ENCODE measurements around the gene TREH.

The TREH gene

DNA sequence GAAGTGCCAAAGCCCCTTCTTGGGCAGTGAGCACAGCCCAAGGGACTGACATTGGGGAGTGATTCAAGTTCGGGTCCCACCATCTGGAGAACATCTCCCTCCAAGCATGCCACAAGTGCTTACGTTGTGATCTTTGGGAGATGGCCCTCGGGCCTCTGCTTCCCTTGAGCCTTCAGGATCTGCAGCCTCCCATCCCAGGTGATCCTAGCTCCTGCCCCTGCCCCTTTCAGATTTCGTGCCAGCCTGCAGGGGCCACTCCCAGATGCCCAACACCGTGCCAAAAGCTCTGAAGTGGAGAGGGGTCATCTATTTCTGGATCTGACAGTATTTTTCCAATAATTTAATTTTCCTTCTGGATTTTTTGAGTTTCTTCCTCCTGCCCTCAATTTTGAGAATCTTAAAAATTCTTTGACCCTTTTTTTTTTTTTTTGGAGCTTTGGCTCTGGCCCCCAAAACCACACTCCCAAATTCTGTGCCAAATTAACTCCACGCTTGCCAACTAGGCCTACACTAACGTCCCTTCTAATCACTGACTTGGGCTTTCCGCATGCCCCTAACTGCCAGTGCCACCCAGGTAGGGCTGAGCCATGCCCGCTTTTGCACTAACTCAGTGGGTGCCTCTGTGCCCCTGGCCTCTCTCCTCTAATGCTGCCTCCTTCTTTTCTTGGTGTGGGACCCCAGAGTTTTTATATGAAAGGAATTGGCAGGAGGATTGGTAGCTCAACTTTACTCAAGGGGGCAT lies 46.7 kb downstream of the TREH start:
- in situ Hi-C loops (cut with HindIII; ENCODE audit: low sequenced_read_pairs), result no loop called here

DNA sequence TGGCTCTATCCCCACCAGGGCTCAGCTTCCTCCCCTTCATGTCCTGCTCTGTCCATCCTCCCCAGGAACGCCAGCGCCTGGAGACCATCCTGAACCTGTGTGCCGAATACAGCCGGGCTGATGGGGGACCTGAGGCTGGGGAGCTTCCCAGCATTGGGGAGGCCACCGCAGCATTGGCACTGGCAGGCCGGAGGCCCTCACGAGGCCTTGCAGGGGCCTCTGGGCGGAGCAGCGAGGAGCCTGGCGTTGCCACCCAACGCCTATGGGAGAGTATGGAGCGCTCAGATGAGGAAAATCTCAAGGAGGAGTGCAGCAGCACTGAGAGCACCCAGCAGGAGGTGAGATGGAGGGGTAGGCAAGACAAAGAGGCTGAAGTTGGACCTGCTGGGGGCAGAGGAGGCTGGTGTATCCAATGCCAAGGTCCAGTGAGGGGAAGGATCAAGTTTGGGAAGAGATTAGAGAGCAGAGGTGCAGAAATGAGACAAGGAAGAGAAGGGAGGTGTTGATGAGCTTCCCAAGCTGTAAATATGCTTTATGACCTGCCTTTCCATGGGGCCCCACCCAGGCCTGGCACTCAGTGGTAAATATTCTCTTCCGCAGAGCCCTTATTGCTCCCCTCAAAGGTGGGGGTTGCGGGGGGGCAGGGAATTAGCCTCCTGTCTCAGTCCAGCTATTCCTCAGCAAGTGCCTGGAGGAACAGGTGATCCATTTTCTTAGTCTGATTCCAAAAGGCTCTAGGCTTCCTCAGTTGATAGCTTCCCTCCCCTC lies 48.1 kb downstream of the TREH start:
- in situ Hi-C loops (cut with HindIII; ENCODE audit: low sequenced_read_pairs), result no loop called here

DNA sequence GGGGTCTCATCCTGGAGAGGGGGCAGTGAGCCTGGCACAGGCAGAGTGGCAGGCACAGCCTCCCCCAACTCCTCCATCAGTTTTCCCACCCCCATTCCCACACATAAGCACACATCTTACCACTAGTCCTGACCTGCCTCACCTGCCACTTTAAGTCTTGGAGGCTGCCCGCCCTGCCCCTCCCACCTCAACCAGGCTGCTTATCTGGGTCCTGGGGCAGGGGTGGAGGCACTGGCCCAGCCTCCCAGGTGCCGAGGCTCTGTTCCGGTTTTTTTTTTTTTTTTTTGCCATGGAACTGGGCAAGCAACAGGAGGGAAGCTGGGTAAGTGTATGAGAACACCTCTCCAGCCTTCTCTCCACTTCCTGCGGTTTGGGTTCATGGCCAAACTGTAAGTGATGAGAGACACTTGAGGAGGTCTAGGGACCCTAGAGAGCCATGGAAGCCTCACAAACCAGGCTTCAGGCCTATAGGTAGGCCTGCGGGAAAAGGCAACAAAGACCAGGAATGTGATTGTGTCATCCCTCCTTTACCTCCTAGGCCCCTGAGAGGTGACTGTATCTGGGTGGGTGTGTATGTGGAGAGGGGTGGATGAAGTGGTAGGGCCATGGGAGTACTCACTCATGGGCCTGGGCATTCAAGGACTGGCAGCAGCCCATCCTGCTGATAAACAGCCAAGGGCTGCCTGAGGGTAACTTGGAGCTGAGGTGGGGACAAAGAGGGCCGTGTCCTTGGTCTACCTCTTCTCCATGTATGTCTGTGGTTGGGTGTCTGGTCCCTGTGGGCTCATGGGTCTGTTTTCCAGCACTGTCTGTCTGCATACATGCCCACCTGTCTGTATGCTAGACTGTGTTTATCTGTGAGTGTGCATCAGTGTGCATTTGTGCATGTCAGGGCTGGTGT lies 49.4 kb downstream of the TREH start:
- in situ Hi-C loops (cut with HindIII; ENCODE audit: low sequenced_read_pairs), result no loop called here

DNA sequence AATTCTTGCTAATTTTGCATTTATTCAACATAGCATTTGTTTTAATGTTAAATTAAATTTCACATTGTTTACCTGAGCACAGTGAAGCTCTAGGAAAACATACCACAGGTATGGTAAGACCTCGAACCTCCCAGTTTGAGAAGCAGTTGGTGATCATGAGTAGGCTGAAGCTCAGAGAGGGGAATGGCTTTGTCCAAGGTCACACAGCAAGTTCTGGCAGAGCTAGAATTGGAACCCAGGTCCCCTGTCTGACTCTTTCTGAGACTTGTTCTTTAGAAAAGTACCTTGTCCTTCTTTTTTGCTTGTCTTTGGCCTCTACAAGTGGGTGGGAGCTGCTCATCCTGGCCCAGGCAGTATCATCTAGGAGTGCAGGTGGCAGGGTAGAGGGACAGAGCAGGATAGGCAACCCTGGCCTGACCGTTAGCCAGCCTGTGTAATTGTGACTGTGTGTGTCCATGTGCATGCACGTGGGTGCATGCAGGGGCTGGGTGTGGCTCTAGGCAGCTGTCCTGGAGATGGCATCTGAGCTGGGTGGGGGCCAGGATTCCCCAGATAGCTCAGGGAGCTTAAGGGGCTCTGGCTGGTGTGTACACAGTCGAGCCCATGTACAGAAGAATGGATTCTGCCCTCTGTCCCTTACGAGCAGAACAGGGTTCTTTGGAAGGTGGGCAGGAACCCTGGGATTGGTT lies 50.4 kb downstream of the TREH start:
- in situ Hi-C loops (cut with HindIII; ENCODE audit: low sequenced_read_pairs), result no loop called here

DNA sequence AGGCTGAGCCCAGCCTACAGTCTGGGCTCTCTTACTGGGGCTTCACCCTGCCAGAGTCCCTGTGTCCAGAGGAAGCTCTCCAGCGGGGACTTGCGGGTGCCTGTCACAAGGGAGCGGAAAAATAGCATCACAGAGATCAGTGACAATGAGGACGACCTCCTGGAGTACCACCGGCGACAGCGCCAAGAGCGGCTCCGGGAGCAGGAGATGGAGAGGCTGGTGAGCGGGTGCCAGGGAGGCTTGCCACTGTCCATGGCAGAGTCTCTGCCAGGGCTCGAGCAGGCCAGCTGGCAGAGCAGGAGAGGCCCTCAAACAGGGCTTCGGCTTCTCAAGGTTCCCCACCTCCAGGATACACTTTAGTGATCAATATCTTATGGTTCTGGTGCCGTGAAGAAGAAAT lies 51.0 kb downstream of the TREH start:
- in situ Hi-C loops (cut with HindIII; ENCODE audit: low sequenced_read_pairs), result no loop called here

DNA sequence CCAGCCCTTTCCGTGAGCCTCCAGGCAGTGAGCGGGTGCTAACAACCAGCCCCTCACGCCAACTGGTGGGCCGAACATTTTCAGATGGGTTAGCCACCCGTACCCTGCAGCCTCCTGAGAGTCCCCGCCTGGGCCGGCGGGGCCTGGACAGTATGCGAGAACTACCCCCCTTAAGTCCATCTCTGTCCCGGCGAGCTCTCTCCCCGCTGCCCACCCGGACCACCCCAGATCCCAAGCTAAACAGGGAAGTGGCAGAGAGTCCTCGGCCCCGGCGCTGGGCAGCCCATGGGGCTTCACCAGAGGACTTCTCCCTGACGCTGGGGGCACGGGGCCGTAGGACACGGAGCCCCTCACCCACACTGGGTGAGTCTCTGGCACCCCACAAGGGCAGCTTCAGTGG lies 51.4 kb downstream of the TREH start:
- in situ Hi-C loops (cut with HindIII; ENCODE audit: low sequenced_read_pairs), result no loop called here

DNA sequence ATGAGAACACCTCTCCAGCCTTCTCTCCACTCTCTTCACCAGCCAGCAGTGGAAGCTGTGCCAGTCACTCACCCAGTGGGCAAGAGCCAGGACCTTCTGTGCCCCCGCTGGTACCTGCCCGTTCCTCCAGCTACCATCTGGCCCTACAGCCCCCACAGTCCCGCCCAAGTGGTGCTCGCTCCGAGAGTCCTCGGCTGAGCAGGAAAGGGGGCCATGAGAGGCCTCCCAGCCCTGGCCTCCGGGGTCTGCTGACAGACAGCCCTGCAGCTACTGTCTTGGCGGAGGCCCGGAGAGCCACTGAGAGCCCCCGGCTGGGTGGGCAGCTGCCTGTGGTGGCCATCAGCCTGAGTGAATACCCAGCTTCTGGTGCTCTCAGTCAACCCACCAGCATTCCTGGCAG lies 51.9 kb downstream of the TREH start:
- in situ Hi-C loops (cut with HindIII; ENCODE audit: low sequenced_read_pairs), result no loop called here

DNA sequence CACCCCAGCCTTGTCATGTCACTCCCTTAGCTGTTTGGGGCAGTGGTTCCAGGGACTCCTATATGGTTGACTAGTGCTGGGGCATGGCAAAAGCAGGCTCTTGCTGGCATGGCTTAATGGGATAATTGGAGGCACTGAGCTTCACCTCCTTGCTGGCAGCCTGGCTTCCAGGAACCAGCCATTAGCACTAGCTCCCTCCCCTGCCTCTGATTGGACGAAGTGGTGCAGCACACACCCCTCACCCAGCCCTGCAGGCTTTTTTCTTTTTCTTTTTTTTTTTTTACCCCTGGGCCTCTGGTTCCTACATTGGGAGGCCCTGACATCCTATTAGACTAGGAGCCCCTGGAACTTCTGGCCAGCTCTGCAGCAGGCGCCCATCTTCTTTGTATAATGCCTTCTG lies 53.5 kb downstream of the TREH start:
- in situ Hi-C loops (cut with HindIII; ENCODE audit: low sequenced_read_pairs), result no loop called here

DNA sequence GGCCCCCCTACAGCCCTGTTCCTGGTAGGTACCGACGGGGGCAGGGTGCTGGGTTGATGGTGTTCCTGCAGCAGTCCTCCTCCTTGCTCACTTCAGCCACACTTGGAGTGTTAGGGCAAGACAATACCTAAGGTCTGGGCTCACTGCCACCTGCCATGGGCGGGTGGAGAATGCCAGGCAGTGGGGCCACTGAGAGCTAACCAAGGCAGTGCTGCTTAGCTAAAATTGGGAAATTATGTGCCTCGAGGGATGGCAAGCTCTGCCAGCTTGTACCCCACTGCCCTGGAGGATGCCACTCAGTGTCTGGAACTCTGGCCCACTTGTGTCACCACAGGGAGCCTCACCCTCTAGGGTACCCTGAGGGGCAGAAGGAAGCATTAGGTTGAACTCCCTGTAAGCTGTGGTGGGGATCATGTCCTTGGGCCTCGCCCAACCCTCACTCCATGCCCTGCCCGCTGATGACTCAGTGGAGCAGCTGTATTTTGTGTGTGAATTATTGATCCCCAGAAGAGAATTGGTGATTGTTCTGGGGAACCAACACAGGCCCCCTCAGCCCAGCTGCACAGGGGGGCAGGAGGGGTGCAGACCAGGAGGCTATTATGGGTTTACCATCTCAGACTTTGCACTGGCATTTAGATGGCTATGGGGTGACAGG lies 54.3 kb downstream of the TREH start:
- in situ Hi-C loops (cut with HindIII; ENCODE audit: low sequenced_read_pairs), result no loop called here

DNA sequence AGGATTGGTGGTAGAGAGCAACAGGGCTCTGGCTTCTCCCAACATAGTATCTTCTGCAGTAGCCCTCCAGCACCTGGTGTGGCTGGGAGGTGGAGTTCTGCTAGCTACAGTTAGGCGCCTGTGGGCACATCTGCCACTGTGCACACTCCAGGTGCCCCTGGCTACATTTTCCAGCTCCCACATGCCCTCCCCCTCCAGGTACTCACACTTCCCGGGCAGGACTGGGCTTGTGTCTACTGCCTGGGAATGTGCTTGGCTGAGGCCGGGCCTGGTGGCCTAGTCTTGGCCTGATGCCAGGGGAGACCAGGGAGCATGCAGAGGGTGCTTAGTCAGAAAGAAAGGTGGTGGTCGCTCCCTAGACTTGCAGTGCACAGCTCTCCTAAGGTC lies 56.2 kb downstream of the TREH start:
- in situ Hi-C loops (cut with HindIII; ENCODE audit: low sequenced_read_pairs), result loop anchor here (5.0 kb wide), 1 partner anchor 96 kb away; the partner anchor contains the start of gene TTC36

DNA sequence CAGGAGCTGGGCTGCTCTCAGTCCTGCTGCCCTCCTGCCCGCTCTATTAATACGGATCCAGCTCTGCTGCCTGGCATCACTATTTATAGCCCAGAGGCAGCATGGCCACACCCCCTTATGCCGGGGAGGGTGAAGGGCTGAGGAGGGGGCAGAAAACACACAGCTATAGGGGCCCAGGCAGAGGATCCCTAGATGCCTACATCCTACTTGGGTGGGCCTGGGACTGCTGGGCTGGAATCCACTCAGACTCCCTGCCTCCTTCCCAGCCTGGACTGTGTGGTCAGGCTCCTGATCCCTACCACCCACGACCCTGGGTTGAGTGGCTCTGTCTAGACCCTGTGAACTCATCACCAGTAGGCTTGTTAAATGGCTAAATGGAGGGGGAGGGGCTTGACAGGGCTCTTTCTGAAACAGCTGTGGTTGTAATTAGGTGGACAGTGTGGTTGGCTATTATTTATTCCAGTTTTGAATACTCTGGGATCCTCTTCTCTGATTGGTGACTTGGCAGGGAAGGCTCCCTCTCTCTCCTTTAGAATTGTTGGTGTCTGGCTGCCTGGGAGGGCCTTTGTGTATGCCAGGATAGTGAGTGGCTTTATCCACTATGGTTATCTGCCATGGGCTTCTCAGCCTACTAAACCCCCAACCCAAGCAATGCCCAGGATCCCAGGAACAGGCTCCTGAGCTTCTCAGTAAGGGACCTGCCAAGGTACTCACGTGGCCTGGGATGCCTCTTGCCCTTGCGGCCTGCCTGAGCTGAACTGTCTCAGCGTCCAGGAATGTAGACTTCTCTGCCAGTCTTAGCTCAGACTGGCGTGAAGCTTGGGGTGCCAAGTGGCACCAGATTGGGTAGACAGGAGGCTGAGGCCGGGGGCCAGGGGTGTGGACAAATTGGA lies 56.8 kb downstream of the TREH start:
- in situ Hi-C loops (cut with HindIII; ENCODE audit: low sequenced_read_pairs), result loop anchor here (5.0 kb wide), 1 partner anchor 95 kb away; the partner anchor contains the start of gene TTC36

DNA sequence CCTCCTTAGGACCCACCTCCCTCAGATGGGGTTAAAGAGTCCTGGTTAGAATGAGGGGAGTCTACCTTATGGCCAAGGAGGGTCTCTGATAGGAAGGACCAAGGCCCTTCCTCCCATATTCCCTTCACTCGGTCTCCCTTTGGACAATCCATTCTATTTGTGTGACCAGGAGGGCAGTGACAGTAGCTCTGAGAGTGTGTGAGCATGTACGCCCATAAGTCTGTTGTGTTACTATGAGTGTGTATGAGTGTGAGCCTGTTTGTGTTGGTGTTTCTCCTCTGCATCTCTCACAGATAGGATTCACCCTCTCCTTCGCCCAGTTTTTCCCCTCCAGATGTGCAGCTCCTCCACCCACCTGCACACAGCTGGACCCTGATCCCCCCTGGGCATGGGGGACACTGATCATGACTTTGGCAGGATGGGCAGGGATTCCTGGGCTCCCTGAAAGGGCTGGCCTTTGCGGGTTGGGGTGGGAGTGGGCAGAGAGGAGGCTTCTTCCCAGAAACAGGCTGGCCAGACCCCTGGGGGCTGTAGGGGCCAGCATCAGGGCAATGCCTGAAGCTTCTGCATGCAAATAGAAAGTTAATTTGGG lies 57.6 kb downstream of the TREH start:
- in situ Hi-C loops (cut with HindIII; ENCODE audit: low sequenced_read_pairs), result loop anchor here (5.0 kb wide), 1 partner anchor 95 kb away; the partner anchor contains the start of gene TTC36

DNA sequence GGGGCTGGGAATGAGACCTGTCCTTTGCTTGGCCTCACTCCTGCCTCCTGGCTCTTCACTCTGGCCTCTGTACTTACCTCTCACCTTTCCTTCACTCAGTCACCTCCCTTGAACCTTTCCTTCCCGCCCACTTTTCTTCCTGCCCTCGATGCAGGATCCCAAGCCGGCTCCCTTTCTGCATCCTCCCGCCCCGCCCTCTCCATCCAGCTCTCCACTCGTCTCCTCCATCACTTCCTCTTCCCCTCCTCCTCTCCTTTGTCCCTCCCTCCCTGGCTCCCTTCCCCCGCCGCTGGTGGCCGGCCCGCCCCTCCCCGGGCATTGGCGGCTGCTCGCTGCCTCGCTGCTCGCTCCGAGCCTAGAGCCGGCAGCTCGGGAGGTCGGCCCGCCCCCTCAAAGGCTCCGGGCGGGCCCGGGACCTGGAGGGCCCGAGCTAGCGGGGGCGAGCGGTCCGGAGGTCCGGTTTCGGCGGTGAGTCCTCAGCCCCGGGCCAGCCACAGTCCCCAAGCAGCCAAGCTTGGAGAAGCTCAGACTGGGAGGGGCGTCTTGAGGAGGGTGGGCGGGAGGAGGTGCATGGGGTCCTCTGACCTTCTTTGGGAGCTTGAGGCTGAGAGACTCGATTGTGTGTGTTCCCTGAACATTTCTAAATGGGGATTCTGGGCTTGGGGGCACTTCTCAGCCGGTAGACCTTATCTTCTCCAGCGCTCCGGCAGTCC lies 58.2 kb downstream of the TREH start:
- in situ Hi-C loops (cut with HindIII; ENCODE audit: low sequenced_read_pairs), result loop anchor here (5.0 kb wide), 1 partner anchor 94 kb away; the partner anchor contains the start of gene TTC36

DNA sequence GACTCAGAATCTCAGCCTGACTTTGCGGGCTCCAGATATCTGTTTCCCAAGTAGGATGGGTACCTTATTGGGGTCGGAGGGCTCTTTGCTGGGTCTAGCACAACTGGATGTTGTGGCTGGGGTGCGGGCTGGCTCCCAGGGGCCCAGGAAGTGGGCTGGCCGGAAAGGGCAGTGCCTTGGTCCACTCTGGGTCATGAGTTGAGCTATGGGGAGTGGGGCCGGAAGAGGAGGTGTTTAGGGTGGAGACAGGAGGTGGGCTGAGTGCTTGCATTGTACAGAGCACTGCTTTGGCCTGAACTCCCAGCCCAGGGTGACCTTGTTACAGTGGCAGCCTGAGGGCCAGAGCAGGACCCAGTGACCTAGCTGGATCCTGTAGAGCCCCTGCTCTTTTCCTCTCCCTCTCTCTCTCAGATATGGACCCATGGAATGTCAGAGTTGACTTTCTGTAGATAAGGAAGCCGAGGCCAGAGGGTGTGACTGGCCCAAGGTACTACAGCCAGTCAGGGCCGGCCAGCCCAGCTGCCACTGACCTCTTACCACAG lies 58.9 kb downstream of the TREH start:
- in situ Hi-C loops (cut with HindIII; ENCODE audit: low sequenced_read_pairs), result loop anchor here (5.0 kb wide), 1 partner anchor 93 kb away; the partner anchor contains the start of gene TTC36

DNA sequence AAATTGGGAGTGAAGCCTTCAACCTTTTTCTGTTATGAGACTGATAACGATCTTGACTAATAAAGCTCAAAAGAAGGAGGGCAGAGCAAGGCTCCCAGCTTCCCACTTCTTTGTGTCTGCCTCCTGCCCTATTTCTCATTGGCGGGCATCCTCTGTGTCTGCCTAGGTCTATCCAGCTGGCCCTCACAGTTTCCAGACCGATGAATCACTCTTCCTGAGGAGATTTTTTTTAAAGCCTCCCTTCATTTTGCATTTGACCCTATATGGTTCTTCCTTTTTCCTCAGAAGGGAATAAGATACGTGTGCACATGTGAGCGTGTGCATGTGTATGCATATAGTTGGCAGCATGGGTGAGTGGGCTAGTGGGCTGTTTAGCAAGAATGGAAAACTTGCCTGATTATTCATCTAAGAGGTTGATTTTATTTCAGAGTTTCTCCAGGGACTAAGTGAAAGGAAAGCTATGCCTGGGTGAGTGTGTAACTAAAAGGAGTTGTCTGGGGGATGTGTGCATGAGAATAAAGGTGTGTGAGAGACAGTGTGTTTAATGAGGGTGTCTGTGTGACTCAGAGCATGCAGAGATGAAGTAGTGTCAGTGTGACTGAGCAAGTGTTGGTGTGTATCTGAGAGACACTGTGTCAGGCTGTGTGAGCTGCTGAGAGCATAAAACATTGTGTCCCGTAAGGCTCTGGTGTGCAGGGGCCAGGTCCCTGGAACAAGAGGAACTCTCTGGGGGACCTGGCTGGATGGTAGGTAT lies 59.8 kb downstream of the TREH start:
- in situ Hi-C loops (cut with HindIII; ENCODE audit: low sequenced_read_pairs), result loop anchor here (5.0 kb wide), 1 partner anchor 92 kb away; the partner anchor contains the start of gene TTC36

DNA sequence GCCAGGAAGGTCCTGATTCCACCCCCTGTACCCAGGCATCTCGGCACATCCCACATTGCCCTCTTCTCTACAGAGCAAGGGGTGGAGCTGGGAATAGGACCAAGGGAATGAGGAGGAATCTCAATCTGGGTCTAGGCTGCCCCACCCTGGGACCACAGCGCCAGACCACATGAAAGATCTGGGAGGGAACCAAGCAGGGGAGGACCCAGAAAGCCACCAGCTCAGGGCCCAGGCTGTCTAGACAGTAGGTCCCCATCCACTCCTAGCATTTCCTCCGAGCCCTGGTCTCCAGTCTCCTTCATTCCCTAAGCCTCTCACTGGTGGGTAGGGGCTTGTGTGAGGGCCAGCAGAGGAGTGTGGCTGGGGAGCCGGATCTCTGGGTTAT lies 60.5 kb downstream of the TREH start:
- in situ Hi-C loops (cut with HindIII; ENCODE audit: low sequenced_read_pairs), result no loop called here
